NCI-H1417 treated with DMSO at 0.1 percent for 48 hours (cell line): ENCODE data around the gene PFN4.
A peak's percentile ranks its signal among the peaks of the same experiment; 100 is the strongest.
"Not testable (repeated sequence)": the region's sequence is repeated elsewhere in the genome, so short reads cannot be mapped to it uniquely, and the experiment has no call there.

Experiments used
- DNase-seq: peaks from one replicate; lab custom pipeline; 2025; lab: John Stamatoyannopoulos, UW

PFN4 gene, protein sequence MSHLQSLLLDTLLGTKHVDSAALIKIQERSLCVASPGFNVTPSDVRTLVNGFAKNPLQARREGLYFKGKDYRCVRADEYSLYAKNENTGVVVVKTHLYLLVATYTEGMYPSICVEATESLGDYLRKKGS

DNA sequence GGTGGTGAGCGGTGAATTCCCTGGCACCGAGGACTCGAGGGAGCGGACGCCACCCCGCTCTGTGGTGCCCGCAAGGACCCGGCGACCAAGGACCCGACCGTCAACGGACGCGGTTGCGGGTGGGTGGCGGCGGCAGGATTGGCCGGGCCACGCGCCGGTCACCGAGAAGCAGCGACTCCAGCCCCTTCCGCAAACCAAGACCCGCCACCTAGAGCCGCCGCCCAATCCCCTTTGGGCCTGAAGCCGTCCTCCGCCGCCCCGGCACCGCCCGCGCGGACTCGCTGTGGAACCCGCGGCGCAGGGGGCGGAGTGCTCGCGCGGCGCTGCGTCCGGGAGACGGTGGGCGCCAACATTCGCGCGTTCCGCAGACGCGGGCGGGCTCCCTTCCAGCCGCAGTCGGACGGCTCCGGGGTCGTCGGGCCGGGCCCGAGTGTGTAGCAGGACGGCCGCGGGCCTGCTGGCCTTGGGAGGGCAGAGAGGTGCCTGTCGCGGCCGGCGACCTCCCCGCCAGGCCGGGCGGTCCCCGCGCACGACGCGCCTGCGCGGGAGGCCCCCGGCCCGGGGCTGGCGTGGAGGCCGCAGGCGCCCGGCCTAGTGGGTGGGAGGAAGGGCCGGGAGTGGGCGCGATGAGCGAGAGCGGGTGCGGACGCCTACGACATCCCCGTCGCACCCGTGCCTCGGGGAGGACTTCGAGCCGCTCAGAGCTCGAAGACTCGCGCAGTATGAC is at the start of gene PFN4, which contains the start of gene FAM228B:
Gene PFN4 (minus strand): TSS at position 140 of the 727 bp plus-strand sequence. CDS start 799 bp downstream, outside the sequence.
Gene FAM228B (plus strand): TSS at position 275 of the 727 bp plus-strand sequence. CDS start 893 bp downstream, outside the sequence.
- DNase-seq: peak; percentile 48

DNA sequence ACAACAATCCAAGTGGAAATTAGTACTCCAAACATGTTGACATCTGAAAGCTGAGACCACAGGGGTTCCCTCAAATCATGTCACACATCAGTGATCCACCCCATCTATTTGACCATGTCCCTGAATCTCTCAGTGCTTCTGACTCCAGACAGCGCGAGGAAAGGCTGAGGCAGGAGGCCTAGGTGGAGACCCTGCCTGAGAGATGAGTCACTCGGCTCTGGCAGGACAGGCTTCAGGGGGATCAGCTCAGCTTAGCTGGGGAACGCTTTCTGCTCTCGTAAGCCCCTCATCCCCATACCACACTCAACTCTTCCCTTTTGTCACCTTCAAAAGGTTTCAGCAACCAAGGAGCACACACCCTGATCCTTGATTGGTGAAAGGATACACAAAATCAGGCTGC is 45.9 kb upstream of the PFN4 start:
- DNase-seq: no peak

DNA sequence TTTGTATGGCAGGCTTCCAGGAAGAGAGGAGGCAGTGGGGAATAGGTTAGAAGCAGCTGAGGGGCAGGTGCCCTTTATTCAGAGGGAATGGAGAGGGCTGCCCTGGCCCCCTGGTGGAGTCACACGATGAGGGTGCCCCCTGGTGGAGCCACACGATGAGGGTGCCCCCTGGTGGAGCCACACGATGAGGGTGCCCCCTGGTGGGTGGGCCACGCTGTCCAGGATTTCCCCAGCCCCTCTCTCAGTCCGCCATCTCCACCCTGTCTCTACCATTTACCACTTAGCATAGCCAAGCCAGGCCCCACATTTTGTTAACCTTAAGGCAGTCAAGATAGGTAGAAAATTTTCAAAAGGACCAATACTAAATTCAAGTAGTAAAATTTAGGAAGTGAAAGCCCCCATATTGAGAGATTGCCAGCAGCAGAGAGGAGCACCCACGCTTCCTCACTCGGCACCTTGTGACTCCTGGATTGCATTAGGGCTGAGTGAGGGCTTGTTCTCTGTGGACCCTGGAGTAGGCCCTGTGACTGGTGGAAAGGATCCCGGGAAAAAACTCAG is 41.4 kb upstream of the PFN4 start:
- DNase-seq: no peak

DNA sequence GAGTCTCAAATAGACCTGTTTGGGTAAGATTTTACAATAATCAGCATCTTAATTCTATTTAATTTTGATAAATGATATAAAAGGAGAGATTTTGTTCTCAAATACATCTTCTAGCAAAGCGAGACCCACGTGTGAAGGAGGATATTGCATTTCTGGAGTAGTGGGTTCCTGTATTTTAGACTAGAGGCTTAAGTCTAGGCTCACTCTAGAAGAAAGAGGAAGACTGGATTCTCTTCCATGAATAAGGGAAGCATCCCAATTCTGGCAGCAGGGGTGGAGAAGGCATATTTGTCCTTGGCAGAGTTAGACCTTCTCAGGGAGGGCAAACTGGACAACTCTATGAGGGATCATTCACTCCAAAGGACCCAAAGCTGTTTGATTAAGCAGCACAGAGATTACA is 40.5 kb upstream of the PFN4 start:
- no peak for DNase-seq

DNA sequence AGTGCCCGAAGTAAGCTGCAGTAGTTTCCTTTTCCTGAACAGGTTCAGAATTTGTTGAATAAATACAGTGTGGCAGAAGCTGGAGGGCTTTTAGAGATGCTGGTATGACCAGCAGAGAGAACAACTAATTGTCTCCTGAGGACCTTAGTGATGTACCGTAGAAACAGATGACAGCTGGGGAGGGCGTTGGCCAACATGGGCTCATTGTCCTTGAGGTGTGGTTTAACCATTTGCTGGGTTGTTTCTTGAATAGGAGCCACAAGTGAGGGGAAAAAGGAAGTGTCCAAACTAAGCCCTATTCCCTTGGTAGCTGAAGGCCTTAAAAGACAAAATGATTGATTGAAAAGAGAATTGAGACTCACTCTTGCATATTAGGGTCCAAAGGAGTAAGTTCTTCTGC is 40.1 kb upstream of the PFN4 start:
- no peak for DNase-seq

DNA sequence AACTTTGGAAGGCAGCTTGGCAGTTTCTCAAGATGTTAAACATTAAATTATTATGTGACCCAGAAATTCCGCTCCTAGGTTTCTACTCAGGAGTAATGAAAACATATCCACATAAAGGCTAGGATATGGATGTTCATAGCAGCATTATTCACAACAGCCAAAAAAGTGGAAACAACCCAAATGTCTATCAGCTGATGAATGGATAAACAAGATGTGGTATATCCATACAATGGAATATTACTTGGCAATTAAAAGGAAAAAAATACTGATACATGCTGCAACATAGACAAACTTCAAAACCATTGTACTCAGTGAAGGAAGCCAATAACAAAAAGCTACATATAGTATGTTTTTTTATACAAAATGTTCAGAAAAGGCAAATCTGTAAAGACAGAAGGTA is 39.4 kb upstream of the PFN4 start:
- DNase-seq: no peak

DNA sequence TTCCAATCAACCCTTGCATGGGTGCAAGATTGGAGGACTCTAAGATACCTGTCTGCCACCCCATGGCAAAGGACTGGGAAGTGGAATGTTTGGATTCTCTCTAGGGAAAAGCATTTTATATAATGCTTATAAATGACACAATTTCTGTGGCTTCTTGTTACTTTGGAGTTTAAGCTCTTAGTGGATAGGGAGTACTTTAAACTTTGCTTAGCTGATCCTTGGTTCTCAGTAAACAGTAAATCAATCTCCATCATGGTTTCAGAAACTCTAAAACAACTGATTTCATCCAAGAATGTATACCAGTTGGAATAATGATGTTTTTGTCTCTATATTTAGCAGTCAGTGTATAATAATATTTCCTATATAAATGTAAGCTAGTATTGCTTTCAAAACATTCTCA is 37.6 kb upstream of the PFN4 start:
- no peak for DNase-seq

DNA sequence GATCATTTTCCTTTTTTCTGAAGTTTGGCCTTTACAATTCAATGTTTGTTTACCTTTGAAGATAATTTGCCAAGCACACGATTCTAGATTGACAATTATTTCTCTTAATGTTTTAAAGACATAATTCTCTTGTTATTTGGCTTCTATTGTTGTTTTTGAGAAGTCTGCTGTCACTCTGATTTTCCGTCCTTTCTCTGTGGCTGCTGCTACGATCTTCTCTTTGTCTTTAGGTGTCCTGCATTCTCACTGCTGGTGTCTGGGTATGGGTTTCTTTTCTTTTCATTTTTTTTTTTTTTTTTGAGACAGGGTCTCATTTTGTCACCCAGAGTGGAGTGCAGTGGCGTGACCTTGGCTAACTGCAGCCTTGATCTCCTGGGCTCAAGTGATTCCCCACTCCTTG is 36.6 kb upstream of the PFN4 start:
- DNase-seq: no peak

DNA sequence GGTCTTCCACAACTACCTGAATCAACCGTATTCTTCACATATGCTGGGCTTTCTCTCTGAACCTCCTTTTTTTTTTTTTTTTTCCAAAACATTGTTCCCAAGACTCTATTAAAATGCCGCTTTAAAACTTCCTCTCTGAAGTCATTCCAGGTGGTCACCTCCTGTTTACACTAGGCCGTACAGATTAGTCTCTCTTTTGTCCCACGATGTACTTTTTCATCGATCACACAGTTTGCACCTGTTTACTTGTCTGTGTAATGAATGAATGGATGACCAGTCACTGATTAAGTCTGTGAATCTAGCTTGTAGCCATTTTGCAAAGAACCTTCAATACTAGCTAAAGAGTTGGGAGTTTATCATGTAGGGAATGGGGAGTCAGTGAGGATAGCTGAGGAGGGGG is 35.0 kb upstream of the PFN4 start:
- no peak for DNase-seq

DNA sequence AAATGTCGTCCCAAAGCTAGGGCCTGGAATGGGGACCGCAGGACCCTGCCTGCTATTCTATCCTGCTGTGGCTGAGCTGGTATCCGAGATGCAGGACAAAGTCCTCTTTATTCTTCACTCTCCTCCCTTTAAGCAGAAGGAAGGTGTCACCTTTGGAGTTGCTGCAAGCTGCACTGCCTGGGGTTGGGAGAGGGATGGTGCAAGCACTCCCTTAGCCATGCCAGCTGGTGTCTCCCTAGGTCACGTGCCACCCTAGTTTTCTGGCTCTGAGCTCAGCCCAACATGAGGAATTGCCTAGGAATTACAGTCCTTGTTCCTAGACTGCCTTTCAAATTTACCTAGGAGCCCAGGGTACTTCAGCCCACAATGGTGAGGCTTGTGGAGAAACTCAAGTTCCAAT is 30.3 kb upstream of the PFN4 start:
- DNase-seq: no peak

DNA sequence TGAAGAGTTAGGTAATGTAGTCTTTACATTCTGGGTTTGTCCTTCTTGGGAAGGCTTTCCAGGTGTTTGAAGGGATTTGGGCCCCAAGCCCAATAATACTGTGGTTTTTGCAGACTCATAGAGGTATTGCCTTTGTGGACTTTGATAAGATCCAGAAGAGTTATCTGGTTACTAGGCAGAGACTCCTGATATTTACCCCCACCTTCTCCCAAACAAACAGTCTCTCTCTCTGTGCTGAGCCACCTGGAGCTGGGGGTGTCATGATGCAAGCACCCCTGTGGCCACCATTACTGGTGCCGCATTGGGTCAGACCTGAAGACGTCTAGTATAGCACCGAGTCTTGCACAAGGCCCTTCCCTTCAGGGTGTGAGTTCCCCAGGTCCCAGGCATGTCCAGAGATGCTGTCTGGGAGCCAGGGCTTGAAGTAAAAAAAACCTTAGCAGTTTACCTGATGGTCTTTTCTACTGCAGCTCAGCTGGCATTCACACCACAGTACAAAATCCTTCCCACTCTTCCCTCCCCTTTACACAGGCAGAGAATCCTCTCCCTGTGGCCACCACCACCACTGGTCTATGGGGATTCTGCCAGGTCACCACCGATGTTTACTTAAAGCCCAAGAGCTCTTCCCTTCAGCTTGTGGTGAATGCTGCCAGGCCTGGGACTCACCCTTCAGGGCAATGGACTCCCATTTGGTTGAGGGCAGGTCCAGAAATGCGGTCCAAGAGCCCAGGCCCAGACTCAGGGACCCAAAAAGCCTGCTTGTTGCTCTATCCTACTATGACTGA is 29.5 kb upstream of the PFN4 start:
- DNase-seq: no peak

DNA sequence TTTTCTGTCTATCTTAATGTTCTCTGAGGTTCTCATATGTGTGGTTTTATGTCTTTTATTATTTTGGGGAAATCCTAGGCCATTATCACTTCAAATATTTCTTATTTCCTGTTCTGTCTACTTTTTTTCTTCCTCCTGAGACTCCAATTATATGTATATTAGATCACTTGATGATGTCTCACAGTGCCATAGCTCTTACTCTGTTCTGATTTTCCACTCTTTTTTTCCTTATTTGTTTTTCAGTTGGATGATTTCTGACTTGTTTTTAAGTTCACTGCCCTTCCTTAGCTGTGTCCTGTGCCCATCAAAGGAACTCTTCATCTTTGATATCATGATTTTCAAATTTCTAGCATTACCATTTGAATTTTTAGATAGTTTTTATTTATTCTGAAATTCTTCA is 24.2 kb upstream of the PFN4 start:
- no peak for DNase-seq

DNA sequence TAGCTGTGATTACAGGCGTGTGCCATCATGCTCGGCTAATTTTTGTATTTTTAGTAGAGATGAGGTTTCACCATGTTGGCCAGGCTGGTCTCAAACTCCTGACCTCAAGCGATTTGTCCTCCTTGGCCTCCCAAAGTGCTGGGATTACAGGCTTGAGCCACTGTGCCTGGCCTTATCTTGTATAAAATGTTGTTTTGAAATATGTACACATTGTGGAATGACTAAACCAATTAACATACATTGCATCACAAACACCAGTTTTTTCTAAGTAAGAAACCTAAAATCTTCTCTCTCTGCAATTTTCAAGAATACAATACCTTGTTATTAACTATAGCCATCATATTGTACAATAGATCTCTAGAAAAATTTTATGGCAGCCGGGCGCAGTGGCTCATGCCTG is 17.2 kb upstream of the PFN4 start:
- DNase-seq: not testable (repeated sequence)

DNA sequence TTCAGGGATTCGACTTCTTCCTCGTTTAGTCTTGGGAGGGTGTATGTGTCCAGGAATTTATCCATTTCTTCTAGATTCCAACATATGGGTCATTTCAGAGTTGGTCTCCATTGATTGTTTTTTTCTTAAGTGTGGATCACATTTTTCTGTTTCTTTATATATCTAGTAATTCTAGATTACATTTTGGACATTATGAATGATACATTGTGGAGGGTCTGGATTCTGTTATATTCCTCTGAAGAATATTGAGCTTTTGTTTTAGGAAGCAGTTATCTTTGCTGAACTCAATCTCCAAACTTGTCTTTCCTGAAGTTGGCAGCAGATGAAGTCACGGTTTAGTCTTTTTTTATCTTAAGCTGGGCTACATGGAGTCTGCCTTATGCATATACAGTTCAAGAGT is 9.4 kb upstream of the PFN4 start:
- DNase-seq: no peak

DNA sequence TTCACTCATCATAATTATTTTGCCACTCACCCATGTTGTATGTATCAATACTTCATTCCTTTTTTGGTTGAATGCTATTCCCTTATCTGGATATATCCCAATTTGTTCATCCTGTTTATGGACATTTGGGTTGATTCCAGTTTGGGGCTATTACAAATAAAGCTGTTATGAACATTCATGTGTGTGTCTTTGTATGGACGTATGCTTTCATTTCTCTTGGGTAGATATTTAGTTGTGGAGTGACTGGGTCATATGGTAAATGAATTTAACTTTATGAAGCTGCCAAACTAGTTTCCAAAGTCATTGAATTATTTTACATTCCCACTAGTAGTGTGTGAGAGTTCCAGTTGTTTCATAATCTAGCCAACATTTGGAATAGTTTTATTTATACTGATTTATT is 2.8 kb upstream of the PFN4 start:
- no peak for DNase-seq

DNA sequence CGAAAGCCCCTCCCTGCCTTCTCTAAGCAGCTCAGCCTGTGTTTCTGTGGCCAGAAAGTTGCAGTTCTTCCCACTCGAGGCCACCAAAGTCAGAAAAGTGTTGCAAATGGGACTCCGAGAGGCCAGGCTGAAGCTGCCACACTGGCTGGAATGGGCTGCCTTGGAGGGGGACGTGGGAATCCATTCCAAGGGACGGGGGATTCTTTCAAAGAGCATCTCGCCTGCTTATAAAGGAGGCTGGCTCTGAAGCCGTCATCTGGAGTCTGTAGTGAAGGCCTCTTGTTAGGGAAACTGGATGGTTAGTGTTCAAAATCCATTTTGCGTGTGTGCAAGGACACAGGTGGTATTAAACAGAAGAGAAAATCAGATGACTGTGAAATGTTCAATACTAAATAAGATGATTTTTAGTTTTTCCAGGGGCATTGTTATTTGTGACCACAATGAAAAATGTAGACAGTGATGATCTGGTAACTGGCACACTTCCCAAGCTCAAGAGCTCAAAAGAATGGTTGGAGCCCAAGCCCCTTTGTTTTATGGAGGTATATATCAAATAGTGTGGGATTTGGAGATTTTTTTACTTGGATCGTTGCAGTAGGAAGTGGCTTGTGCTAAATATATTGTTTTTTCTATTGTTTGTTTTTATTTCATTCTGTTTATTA is 917 bp upstream of the PFN4 start:
- no peak for DNase-seq

DNA sequence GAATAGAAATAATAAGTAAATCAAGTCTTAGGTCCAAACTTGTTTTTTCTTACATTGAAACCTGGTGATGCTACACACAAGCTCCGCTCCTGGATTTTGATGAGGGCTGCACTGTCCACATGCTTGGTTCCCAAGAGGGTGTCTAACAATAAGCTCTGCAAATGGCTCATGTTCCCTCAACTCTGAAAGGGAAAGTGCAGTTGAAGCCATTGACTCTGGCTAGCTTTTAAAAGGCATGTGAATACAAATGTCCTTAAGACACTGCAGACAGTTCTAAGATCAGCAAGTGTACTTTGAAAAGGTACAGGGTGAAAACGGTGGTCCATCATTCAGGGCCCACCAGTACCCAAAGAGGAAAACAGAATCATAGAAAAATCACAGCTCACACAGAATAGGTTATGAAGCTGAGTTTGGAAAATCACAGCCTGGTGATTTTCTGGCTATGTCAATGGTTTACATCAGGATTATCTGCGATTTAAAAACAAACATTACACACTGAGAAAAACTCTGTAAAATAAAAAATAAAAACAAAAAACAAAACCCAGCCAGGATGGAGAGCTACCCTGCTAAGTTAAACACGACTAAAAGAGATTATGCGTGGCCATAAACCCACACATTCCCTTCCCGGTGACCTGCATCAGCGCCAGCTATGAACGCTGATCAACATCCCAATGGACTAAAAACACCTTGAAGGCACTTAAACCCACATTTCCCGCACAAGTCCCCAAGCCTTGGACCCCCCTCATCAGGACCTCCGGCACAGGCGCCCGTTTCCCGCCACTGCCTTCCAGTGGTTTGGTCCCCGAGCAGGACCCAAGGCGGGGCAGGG is 554 bp downstream of the PFN4 start:
- no peak for DNase-seq

DNA sequence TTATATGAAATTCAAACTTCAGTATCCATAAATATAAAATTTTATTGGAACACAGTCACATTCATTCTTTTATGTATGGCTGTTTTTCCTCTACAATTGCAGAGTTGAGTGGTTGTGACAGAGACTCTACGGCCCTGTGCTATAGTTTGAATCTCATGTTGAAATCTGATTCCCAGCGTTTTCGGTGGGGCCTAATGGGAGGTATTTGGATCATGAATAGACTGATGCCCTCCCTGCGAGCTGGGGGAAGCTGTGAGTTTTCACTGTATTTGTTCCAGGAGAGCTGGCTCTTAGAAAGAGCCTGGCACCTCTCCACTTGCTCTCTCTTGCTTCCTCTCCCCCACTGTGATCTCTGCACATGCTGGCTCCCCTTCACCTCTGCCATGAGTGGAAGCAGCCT is 1.7 kb downstream of the PFN4 start:
- no peak for DNase-seq

DNA sequence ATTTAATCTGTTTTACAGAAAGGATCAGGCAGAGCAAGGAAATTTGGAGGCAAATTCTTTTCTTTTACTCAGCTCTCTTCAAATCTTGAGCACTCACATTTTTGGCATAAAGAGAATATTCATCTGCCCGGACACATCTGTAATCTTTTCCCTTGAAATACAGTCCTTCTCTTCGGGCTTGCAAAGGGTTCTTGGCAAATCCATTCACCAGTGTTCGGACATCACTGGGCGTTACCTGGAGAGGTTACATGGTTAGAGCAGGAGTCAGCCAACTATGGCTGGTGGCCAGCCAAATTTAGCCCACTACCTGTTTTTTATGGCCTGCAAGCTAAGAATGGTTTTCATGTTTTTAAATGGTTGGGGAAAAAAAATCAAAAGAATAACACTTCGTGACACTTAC is 2.1 kb downstream of the PFN4 start:
- DNase-seq: no peak

DNA sequence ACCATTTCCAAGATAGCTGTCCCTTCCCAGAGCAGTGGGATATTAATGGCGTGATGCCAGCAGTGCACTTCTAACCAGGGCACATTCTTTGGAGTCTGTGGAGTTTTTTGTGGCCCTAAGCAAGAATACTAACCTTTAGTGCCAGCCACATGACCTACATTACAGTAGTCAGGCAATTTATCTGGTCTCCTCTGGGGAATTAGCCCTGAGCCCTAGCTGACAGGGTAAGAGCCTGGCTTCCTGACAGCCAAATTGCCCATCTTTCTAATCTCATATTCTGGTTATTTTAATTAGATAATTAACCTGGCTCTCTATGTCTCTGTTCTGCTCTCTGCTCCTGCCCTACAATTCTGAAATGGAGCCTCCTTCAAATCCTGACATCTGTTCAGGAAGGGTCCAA is 5.2 kb downstream of the PFN4 start:
- DNase-seq: no peak

DNA sequence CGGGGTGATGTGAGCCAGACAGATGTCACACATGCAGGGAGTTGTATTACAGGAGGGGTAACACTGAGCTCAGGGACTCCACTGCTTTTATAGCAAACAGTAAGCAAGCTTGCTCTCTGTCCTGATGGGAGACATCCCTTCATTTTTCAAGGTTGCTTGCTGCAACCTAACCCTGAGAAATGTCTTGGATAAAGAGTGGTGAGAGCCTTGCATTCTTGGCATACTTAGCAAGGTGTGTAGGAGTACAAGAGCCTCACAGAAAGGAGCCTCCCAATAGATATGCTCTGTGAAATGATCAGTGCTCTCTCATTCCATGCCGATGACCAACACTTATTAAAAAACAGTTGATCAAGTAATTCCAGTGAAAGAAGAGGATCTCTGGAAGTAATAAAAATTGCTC is 8.1 kb downstream of the PFN4 start:
- DNase-seq: no peak
